WTC11 (cell line): ENCODE data around the gene MACROD2. TPM values are rescaled to one million over a fixed set of nuclear protein-coding genes. Genes with fewer than 3 reads are reported as not detected.

Experiments
- ATAC-seq: fragments of 200-7000 bp; cut with Tn5 transposase; 2 replicates; pipeline ENCODE4 v1.10.0; 2021; ENCODE audit warnings: mild to moderate bottlenecking, moderate library complexity
- CTCF ChIA-PET: fragments of 300-600 bp; sonication (Branson Sonifier 250); formaldehyde crosslinking; loops from one replicate; lab custom pipeline; 2021; ENCODE audit warnings: antibody characterized with exemption; lab: Charles Lee
- POLR2A ChIA-PET: fragments of 350-600 bp; sonication (Branson Sonifier 250); formaldehyde crosslinking; loops from one replicate; lab custom pipeline; 2021; ENCODE audit warnings: antibody characterized with exemption; lab: Charles Lee
- DNase-seq: peaks from one replicate; pipeline ENCODE4 v3.0.0; 2021; ENCODE audit warnings: low spot score
- H3K27ac Mint-ChIP-seq: 2 replicates; pipeline ENCODE4 v1.8.0; 2021; ENCODE audit warnings: mixed read lengths
- H3K27me3 Mint-ChIP-seq: 2 replicates; pipeline ENCODE4 v1.8.0; 2021; ENCODE audit warnings: low read depth, mild to moderate bottlenecking, moderate library complexity, mixed read lengths
- H3K36me3 Mint-ChIP-seq: 2 replicates; pipeline ENCODE4 v1.8.0; 2021; ENCODE audit warnings: mixed read lengths
- H3K4me1 Mint-ChIP-seq: 2 replicates; pipeline ENCODE4 v1.8.0; 2022; ENCODE audit warnings: mixed read lengths
- H3K4me3 Mint-ChIP-seq: 2 replicates; pipeline ENCODE4 v1.8.0; 2021; ENCODE audit warnings: mild to moderate bottlenecking, moderate library complexity, mixed read lengths
- H3K9me3 Mint-ChIP-seq: 2 replicates; pipeline ENCODE4 v1.8.0; 2021; ENCODE audit warnings: mixed read lengths
- CREB1 ChIP-seq: sonication (generic); formaldehyde crosslinking; IDR thresholded peaks from 2 replicates; pipeline ENCODE4 v1.8.0; 2023; ENCODE audit warnings: mild to moderate bottlenecking, missing genetic modification reagents
- EMX1 ChIP-seq: fragments of 250-450 bp; sonication (Bioruptor Pico); IDR thresholded peaks from 2 replicates; pipeline ENCODE4 v1.8.0; 2021; ENCODE audit warnings: mild to moderate bottlenecking
- GTF2I ChIP-seq: fragments of 250-450 bp; sonication (Bioruptor Pico); conservative IDR thresholded peaks from 2 replicates; pipeline ENCODE4 v1.4.0; 2021; ENCODE audit warnings: mild to moderate bottlenecking
- HMGA2 ChIP-seq: fragments of 250-450 bp; sonication (Bioruptor Pico); IDR thresholded peaks from 2 replicates; pipeline ENCODE4 v1.4.0; 2021; ENCODE audit warnings: mild to moderate bottlenecking, moderate library complexity
- JAZF1 ChIP-seq: fragments of 250-450 bp; sonication (Bioruptor Pico); IDR thresholded peaks from 2 replicates; pipeline ENCODE4 v1.9.0; 2021; ENCODE audit warnings: moderate library complexity, mild to moderate bottlenecking, inconsistent platforms
- MXD4 ChIP-seq: fragments of 250-450 bp; sonication (Bioruptor Pico); IDR thresholded peaks from 2 replicates; pipeline ENCODE4 v1.8.0; 2021; ENCODE audit warnings: mild to moderate bottlenecking, moderate library complexity, borderline replicate concordance
- MYBL2 ChIP-seq: sonication (generic); formaldehyde crosslinking; IDR thresholded peaks from 2 replicates; pipeline ENCODE4 v1.8.1; 2023; ENCODE audit warnings: mild to moderate bottlenecking, moderate library complexity, missing genetic modification reagents
- NFE2L1 ChIP-seq: sonication (generic); formaldehyde crosslinking; IDR thresholded peaks from 2 replicates; pipeline ENCODE4 v1.8.1; 2023; ENCODE audit warnings: missing genetic modification reagents
- PRRX2 ChIP-seq: fragments of 250-450 bp; sonication (Bioruptor Pico); IDR thresholded peaks from 2 replicates; pipeline ENCODE4 v1.8.0; 2021; ENCODE audit warnings: mild to moderate bottlenecking
- RORB ChIP-seq: fragments of 250-450 bp; sonication (Bioruptor Pico); IDR thresholded peaks from 2 replicates; pipeline ENCODE4 v1.9.0; 2021; ENCODE audit warnings: mild to moderate bottlenecking
- SP1 ChIP-seq: sonication (generic); formaldehyde crosslinking; conservative IDR thresholded peaks from 2 replicates; pipeline ENCODE4 v1.8.1; 2022; ENCODE audit warnings: missing genetic modification reagents
- TEAD1 ChIP-seq: sonication (generic); formaldehyde crosslinking; IDR thresholded peaks from 2 replicates; pipeline ENCODE4 v1.8.0; 2022; ENCODE audit warnings: mild to moderate bottlenecking, missing genetic modification reagents
- ZBTB21 ChIP-seq: sonication (generic); formaldehyde crosslinking; IDR thresholded peaks from 2 replicates; pipeline ENCODE4 v1.8.1; 2023; ENCODE audit warnings: mild to moderate bottlenecking, missing genetic modification reagents, borderline replicate concordance
- ZNF121 ChIP-seq: sonication (generic); formaldehyde crosslinking; IDR thresholded peaks from 2 replicates; pipeline ENCODE4 v1.8.0; 2023; ENCODE audit warnings: missing genetic modification reagents
- ZNF219 ChIP-seq: sonication (generic); formaldehyde crosslinking; IDR thresholded peaks from 2 replicates; pipeline ENCODE4 v1.8.0; 2023; ENCODE audit warnings: missing genetic modification reagents, mild to moderate bottlenecking, borderline replicate concordance
- ZNF232 ChIP-seq: sonication (generic); formaldehyde crosslinking; IDR thresholded peaks from 2 replicates; pipeline ENCODE4 v1.8.0; 2022; ENCODE audit warnings: mild to moderate bottlenecking, missing genetic modification reagents
- total RNA-seq: library from RNA; stranded (reverse); gene quantifications from 3 replicates; pipeline ENCODE4 v1.2.3, GENCODE V29; 2021
- TF ChIP-seq, protein P1 (sequence below): sonication (generic); formaldehyde crosslinking; conservative IDR thresholded peaks from 2 replicates; pipeline ENCODE4 v1.8.1; 2022; ENCODE audit warnings: mild to moderate bottlenecking, missing genetic modification reagents
- TF ChIP-seq, protein P2 (sequence below): sonication (generic); formaldehyde crosslinking; IDR thresholded peaks from 2 replicates; pipeline ENCODE4 v1.8.1; 2023; ENCODE audit warnings: mild to moderate bottlenecking, missing genetic modification reagents, moderate library complexity
- TF ChIP-seq, protein P3 (sequence below): fragments of 200-600 bp; IDR thresholded peaks from 2 replicates; pipeline ENCODE4 v1.8.0; 2022; ENCODE audit warnings: antibody characterized with exemption
- TF ChIP-seq, protein P4 (sequence below): sonication (generic); formaldehyde crosslinking; IDR thresholded peaks from 2 replicates; pipeline ENCODE4 v1.8.0; 2022; ENCODE audit warnings: mild to moderate bottlenecking, missing genetic modification reagents
- TF ChIP-seq, protein P5 (sequence below): sonication (generic); formaldehyde crosslinking; IDR thresholded peaks from 2 replicates; pipeline ENCODE4 v1.8.0; 2023; ENCODE audit warnings: missing genetic modification reagents
- TF ChIP-seq, protein P6 (sequence below): sonication (generic); formaldehyde crosslinking; IDR thresholded peaks from 2 replicates; pipeline ENCODE4 v1.8.0; 2023; ENCODE audit warnings: missing genetic modification reagents, mild to moderate bottlenecking, borderline replicate concordance
- TF ChIP-seq, protein P7 (sequence below): sonication (generic); formaldehyde crosslinking; IDR thresholded peaks from 2 replicates; pipeline ENCODE4 v1.8.1; 2022; ENCODE audit warnings: mild to moderate bottlenecking, moderate library complexity, missing genetic modification reagents
- TF ChIP-seq, protein P8 (sequence below): sonication (generic); formaldehyde crosslinking; IDR thresholded peaks from 2 replicates; pipeline ENCODE4 v1.8.1; 2022; ENCODE audit warnings: low read depth, mild to moderate bottlenecking, moderate library complexity, missing genetic modification reagents, borderline replicate concordance
- TF ChIP-seq, protein P9 (sequence below): fragments of 250-450 bp; sonication (Bioruptor Pico); IDR thresholded peaks from 2 replicates; pipeline ENCODE4 v1.9.0; 2021; ENCODE audit warnings: moderate library complexity, mild to moderate bottlenecking, inconsistent platforms, borderline replicate concordance

The MACROD2 gene
- total RNA-seq, 1 experiment from 2014 or later: 4.1 TPM

DNA sequence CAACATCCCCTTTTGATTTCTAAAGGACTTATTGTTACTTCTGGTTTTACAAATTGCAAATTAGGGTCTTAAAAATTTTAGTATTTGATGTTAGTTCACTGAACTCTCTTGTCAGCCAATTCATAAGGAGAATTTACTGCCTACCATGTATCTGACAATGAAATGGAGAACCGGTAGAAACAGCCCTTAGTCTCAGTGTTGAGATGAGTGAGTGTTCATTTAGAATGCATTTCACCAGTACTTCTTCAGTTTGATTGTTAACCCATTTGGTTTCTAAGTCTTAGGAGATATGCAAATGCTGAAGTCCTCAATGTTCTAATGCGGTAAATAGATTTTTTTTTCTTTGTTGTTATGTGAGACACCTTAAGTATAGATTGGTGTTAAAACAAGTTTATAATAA, 958.4 kb downstream of the MACROD2 start:
- Mint-ChIP-seq H3K4me1 (peaks cover 47% of the 10 kb centered on the region), H3K36me3 (no peaks in the 10 kb centered on the region), H3K9me3 (peaks cover 10% of the 10 kb centered on the region), H3K27ac (no peak overlapping the region), H3K4me3 (no peak overlapping the region), H3K27me3 (no peaks in the 10 kb centered on the region)
- no peak for ATAC-seq
- TF ChIP-seq, protein P1, sequence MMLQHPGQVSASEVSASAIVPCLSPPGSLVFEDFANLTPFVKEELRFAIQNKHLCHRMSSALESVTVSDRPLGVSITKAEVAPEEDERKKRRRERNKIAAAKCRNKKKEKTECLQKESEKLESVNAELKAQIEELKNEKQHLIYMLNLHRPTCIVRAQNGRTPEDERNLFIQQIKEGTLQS (CRISPR knock-in tag): no peak
- TF ChIP-seq ZNF232 (CRISPR knock-in tag) (no peak), HMGA2 (CRISPR knock-in tag) (no peak), GTF2I (no peak), PRRX2 (no peak), TEAD1 (CRISPR knock-in tag) (no peak), CREB1 (CRISPR knock-in tag) (no peak), MYBL2 (CRISPR knock-in tag) (no peak), NFE2L1 (CRISPR knock-in tag) (no peak), MXD4 (CRISPR knock-in tag) (no peak), ZBTB21 (CRISPR knock-in tag) (no peak), SP1 (CRISPR knock-in tag) (no peak), RORB (no peak), EMX1 (CRISPR knock-in tag) (no peak)
- TF ChIP-seq, protein P2, sequence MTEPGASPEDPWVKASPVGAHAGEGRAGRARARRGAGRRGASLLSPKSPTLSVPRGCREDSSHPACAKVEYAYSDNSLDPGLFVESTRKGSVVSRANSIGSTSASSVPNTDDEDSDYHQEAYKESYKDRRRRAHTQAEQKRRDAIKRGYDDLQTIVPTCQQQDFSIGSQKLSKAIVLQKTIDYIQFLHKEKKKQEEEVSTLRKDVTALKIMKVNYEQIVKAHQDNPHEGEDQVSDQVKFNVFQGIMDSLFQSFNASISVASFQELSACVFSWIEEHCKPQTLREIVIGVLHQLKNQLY: no peak
- TF ChIP-seq, protein P3, sequence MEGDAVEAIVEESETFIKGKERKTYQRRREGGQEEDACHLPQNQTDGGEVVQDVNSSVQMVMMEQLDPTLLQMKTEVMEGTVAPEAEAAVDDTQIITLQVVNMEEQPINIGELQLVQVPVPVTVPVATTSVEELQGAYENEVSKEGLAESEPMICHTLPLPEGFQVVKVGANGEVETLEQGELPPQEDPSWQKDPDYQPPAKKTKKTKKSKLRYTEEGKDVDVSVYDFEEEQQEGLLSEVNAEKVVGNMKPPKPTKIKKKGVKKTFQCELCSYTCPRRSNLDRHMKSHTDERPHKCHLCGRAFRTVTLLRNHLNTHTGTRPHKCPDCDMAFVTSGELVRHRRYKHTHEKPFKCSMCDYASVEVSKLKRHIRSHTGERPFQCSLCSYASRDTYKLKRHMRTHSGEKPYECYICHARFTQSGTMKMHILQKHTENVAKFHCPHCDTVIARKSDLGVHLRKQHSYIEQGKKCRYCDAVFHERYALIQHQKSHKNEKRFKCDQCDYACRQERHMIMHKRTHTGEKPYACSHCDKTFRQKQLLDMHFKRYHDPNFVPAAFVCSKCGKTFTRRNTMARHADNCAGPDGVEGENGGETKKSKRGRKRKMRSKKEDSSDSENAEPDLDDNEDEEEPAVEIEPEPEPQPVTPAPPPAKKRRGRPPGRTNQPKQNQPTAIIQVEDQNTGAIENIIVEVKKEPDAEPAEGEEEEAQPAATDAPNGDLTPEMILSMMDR: no peak
- TF ChIP-seq, protein P4, sequence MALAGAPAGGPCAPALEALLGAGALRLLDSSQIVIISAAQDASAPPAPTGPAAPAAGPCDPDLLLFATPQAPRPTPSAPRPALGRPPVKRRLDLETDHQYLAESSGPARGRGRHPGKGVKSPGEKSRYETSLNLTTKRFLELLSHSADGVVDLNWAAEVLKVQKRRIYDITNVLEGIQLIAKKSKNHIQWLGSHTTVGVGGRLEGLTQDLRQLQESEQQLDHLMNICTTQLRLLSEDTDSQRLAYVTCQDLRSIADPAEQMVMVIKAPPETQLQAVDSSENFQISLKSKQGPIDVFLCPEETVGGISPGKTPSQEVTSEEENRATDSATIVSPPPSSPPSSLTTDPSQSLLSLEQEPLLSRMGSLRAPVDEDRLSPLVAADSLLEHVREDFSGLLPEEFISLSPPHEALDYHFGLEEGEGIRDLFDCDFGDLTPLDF (CRISPR knock-in tag): no peak
- TF ChIP-seq, protein P5, sequence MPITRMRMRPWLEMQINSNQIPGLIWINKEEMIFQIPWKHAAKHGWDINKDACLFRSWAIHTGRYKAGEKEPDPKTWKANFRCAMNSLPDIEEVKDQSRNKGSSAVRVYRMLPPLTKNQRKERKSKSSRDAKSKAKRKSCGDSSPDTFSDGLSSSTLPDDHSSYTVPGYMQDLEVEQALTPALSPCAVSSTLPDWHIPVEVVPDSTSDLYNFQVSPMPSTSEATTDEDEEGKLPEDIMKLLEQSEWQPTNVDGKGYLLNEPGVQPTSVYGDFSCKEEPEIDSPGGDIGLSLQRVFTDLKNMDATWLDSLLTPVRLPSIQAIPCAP (CRISPR knock-in tag): no peak
- TF ChIP-seq, protein P6, sequence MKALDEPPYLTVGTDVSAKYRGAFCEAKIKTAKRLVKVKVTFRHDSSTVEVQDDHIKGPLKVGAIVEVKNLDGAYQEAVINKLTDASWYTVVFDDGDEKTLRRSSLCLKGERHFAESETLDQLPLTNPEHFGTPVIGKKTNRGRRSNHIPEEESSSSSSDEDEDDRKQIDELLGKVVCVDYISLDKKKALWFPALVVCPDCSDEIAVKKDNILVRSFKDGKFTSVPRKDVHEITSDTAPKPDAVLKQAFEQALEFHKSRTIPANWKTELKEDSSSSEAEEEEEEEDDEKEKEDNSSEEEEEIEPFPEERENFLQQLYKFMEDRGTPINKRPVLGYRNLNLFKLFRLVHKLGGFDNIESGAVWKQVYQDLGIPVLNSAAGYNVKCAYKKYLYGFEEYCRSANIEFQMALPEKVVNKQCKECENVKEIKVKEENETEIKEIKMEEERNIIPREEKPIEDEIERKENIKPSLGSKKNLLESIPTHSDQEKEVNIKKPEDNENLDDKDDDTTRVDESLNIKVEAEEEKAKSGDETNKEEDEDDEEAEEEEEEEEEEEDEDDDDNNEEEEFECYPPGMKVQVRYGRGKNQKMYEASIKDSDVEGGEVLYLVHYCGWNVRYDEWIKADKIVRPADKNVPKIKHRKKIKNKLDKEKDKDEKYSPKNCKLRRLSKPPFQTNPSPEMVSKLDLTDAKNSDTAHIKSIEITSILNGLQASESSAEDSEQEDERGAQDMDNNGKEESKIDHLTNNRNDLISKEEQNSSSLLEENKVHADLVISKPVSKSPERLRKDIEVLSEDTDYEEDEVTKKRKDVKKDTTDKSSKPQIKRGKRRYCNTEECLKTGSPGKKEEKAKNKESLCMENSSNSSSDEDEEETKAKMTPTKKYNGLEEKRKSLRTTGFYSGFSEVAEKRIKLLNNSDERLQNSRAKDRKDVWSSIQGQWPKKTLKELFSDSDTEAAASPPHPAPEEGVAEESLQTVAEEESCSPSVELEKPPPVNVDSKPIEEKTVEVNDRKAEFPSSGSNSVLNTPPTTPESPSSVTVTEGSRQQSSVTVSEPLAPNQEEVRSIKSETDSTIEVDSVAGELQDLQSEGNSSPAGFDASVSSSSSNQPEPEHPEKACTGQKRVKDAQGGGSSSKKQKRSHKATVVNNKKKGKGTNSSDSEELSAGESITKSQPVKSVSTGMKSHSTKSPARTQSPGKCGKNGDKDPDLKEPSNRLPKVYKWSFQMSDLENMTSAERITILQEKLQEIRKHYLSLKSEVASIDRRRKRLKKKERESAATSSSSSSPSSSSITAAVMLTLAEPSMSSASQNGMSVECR (CRISPR knock-in tag): no peak
- POLR2A ChIA-PET: no interaction called here
- DNase-seq: no peak
- CTCF ChIA-PET: no interaction called here

DNA sequence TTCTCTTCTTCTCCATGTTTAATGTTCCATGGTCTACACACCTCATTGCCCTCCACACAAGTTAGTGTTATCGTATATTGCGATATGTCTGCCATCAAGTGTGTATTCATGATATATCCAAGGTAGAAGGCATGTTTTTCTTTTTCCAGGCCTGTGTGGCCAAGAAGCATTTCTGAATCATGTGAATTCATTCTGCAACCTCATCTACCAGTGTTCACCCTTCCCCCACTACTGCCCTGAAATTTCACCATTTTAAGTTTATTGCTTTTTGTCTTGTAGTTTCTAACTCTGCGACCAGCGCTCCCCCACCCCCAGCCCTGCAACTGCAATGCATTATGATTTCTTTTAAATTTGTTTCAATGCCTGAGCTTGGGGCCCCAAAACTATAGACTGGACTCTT, 960.1 kb downstream of the MACROD2 start:
- no peak for ATAC-seq
- Mint-ChIP-seq H3K27ac (no peak overlapping the region; the same call in 1 of the 2 replicates), H3K9me3 (peaks cover 13% of the 10 kb centered on the region), H3K4me3 (no peak overlapping the region), H3K36me3 (no peaks in the 10 kb centered on the region), H3K27me3 (no peaks in the 10 kb centered on the region), H3K4me1 (peaks cover 46% of the 10 kb centered on the region)
- CTCF ChIA-PET: interaction anchor here (1.0 kb wide), 1 partner anchor 119 kb away, joined by 4 read pairs; no protein-coding TSS in a partner anchor
- DNase-seq: no peak
- POLR2A ChIA-PET: no interaction called here
- TF ChIP-seq, protein P7, sequence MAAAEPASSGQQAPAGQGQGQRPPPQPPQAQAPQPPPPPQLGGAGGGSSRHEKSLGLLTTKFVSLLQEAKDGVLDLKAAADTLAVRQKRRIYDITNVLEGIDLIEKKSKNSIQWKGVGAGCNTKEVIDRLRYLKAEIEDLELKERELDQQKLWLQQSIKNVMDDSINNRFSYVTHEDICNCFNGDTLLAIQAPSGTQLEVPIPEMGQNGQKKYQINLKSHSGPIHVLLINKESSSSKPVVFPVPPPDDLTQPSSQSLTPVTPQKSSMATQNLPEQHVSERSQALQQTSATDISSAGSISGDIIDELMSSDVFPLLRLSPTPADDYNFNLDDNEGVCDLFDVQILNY (CRISPR knock-in tag): no peak
- TF ChIP-seq JAZF1 (CRISPR knock-in tag) (no peak), ZNF121 (CRISPR knock-in tag) (no peak), ZNF219 (CRISPR knock-in tag) (no peak), MXD4 (CRISPR knock-in tag) (no peak)
- TF ChIP-seq, protein P8, sequence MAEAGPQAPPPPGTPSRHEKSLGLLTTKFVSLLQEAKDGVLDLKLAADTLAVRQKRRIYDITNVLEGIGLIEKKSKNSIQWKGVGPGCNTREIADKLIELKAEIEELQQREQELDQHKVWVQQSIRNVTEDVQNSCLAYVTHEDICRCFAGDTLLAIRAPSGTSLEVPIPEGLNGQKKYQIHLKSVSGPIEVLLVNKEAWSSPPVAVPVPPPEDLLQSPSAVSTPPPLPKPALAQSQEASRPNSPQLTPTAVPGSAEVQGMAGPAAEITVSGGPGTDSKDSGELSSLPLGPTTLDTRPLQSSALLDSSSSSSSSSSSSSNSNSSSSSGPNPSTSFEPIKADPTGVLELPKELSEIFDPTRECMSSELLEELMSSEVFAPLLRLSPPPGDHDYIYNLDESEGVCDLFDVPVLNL (CRISPR knock-in tag): no peak
- TF ChIP-seq, protein P9, sequence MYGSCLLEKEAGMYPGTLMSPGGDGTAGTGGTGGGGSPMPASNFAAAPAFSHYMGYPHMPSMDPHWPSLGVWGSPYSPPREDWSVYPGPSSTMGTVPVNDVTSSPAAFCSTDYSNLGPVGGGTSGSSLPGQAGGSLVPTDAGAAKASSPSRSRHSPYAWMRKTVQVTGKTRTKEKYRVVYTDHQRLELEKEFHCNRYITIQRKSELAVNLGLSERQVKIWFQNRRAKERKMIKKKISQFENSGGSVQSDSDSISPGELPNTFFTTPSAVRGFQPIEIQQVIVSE (CRISPR knock-in tag): no peak
